ENCODE data around the gene RNF5.

The RNF5 gene

DNA sequence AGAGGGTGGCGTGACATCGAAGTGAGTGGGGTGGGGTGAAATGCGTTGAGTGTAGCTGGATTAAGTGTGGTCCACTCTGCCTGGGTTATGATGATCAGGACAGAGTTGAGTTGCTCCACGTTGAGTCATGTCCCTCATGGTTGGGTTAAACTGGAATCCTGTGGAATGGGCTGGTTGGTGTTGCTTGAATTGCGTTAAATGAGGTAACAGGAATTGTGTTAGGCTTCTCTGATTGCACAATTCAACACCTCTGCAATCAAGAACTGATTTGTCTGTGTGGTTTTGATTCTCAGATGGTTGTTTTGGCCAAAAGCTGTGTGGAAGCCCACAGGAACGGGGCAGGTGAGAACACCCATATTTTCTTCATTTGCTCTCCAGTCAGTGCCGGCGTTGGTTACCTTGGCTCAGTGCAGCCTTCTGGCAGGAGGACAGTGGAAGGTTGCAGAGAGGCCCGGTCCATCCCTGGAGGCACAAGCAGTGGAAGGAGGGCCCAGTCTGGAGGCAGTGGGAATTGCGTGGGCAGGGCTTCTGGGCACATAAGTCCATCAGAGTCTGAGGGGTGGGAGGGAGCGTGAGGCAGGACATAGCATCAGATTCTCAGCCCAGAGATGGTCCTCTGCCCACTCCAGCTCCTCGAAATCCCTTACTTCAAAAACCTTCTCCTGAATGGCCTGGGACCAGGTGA lies 34.0 kb downstream of the RNF5 start:
- no peak for DNase-seq

DNA sequence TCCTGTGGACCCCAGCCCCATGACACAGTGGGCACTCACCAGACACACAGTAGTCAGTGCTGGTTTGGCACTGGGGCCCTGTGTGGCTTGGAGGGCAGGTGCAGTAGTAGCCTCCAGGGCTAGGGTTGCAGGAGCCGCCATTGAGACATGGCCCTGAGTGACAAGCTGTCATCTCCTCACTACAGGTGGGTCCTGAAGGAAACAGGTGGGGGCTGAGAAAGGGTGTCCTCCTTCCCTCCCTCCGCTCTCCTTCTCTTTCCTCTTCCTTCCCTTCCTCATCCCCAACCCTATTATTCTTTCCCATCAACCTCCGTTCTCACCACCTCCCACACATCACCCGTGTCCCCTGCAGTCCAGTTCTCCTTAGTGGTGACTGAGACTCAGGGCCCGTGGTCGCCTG lies 35.4 kb downstream of the RNF5 start:
- no peak for DNase-seq

DNA sequence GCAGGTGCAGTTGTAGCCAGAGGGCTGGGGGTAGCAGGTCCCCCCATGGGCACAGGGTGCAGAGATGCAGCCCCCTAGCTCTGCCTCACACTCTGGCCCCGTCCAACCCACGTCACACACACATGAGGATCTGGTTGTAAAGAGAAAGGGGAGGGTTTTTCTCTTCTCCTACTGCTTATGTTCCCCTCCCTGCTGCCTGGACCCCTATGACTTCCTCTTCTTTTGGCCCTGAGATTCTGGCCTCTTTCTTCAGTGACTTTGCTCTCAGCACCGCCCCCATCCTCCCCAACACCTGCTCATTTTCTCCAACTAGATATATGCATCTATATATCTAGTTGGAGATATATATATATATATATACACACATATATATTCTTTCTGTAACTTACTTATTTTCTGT lies 35.9 kb downstream of the RNF5 start:
- DNase-seq, result no peak

DNA sequence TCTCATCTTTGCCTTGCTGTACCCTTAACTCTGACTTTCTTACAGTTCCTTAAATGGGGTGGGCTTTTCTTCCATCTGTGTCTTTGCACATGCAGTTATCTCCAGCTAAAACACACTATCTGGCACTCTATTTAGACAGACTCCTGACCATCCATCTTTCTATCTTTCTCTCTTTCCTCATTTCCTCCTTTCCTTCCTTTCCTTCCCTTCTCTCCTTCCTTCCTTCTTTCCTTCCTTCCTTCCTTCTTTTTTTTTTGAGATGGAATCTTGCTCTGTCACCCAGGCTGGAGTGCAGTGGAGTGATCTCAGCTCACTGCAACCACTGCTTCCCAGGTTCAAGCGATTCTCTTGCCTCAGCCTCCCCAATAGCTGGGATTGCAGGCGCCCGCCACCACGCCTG lies 37.4 kb downstream of the RNF5 start:
- no peak for DNase-seq

DNA sequence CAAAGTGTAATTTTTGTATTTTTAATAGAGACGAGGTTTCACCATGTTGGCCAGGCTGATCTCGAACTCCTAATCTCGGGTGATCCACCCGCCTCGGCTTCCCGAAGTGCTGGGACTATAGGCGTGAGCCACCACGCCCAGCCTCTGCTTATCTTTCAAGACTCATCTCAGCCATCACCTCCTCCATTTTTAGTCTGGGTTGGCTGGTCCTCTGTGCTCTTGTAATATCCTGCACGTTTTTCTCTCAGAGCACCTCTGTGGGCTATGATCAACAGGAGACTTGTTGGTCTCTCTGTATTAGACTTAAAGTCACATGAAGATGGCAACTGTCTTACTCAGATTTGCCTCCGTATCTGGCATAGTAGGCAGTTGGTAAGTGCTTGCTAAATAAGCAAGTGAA lies 38.1 kb downstream of the RNF5 start:
- no peak for DNase-seq

DNA sequence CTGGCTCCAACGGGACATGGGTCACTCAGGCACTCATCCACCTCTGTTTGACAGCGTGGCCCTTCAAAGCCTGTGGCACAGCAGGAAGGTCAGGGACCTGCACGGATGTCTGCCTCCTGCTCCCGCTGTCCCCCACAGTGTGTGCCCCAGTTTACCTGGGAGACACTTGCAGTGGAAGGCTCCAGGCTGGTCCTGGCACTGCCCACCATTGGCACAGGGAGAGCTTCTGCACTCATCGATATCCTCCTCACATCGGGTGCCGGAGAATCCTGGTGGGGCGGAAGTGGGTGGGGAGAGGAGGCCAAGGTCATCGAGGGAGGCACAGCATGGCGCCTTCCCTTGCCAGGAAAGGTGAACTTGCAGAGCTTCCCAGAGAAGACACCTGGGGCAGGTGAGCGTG lies 38.8 kb downstream of the RNF5 start:
- DNase-seq, result no peak

DNA sequence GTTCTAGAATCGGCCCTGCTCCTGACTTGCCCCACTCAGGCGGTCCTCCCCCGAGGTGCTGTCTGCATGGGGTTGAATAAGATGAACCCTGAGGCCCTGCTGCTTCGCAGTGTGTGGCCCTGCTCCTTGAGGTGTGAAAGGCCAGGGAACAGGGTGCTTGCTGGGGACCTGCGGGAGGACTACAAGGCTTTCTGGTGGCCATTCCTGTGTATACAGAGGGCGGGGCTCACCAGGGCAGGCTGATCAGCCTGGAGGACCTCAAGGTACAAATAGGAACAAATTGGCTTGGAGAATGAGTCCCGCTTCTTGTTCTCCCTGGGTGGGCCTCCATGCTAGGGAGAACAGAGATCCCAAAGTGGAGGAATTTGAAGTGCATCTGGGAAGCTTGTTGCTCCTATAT lies 40.0 kb downstream of the RNF5 start:
- DNase-seq, result no peak

DNA sequence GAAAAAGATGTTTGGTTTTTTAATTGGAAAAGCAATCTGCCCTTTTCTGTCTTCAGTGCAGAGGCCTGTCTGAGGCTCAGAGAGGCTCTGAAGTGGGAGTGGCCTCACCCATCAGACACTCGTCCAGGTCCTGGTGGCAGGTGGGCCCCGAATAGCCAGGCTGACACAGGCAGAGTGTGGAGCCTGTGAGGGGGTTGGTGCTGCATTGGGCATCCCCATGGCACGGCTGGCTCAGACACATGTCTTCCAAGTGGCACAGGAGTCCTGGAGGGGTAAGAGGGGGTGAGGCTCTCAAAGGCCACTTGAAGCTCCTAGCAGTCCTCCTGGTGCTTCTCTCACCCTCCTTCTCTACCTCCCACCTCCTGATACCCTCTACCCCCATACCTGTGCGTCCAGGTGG lies 41.8 kb downstream of the RNF5 start:
- DNase-seq, result no peak

DNA sequence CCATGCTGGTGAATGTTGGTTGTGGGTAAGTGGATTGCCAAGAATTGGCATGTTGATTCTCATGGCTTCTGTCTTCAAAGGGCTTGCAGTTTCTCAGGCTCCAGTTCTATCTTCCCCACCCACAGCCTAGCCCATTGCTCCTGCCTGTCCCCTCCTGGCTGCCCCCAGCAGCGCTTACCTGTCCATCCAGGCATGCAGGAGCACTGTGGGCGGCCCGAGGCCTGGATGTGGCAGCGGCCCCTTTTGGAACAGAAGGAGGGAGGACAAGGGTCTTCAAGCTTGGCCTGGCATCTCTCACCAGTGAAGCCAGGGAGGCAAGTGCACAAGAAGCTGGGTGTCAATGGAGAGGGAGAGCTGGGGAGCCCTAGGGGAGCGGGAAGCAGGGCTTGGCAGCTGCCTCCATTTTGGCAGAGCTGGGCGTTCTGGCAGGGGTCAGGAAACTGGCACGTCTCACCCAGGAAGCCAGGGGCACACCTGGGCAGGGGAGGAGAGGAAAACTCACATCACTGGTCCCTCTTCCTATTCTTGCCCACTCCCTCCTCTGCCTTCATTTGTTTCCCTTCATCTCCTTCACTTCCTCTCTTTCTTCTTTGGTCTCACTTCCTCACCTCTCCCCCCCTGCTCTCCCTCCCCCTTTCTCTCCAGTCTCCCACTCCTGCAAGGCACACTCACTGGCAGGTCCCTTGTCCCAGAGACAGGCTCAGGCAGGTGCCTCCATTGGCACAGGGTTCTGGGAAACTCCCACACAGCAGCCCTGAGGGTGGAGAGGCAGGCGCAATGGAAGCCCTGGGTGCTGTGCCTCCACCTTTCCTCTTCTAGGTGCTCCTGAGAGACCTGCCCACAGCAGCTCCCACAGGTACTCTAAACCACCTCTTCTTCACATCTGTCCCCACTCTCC lies 44.4 kb downstream of the RNF5 start:
- DNase-seq, result no peak

DNA sequence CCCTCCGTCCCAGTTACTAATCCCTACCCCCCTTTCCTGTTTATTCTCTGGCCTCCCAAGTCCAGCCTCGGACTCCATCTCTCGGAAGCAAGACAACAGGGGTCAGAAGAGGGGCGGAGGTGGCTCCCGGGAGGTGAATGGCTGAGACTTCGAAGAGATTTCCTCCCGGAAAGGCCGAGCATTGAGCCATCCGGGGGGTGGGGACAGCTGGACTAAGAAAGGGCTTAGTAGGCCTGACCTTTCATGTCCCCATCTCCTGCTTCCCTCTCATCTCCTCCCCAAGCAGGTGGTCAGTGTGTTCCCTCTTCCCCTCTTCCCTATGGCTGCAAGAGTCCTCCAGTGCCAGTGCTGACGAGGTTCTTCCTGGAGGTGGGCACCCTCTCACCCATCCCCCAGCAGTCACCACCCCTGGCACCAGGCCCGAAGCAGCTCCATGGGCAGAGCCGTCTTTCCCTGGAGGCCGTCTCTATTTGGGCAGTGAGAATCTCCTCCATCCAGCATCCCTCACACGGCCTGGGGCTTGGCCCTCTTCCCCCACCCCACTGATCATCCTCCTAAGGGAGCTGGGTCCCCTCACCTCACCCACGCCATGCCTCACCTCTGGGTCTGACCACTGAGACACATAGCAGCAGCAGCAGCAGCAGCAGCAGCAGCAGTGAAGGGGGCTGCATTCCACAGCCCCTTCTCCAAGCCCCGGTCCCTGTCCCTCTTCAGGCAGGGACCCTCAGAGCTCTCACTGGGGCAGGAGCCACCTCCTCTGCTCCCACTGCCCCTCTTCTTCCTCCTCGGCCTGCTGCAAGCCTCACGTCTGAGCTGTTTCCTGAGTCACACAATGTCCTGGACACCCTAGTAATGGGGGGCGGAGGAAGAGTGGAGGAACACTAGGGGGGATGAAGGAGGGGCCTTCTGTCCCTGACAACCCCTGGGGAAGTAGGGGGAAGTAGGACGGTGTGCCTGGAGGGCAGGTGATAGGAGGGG lies 45.3 kb downstream of the RNF5 start, which contains the start of gene NOTCH4:
Gene NOTCH4, minus strand, starts transcription at position 810 of the 978 bp plus-strand sequence. Its CDS starts 139 bp downstream, at position 671.
- no peak for DNase-seq

DNA sequence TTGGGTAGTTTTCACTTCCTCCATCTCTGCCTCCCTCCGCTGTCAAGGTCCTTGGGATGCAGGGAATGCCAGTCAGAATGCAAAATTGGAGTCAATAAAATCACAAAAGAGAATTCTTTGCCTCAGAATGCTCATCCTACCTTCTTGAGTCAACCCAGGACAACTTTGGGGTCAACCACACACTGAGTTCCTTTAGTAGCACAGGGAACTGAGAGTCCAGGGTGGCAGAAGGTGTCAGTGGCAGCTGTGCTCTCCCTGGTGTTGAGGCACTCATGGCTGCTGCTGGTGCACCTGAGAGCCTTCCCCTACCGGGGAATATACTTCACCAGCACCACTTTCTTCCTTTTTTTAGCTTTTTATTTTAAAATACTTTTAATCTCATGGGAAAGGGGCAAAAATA lies 46.5 kb downstream of the RNF5 start:
- DNase-seq, result no peak

DNA sequence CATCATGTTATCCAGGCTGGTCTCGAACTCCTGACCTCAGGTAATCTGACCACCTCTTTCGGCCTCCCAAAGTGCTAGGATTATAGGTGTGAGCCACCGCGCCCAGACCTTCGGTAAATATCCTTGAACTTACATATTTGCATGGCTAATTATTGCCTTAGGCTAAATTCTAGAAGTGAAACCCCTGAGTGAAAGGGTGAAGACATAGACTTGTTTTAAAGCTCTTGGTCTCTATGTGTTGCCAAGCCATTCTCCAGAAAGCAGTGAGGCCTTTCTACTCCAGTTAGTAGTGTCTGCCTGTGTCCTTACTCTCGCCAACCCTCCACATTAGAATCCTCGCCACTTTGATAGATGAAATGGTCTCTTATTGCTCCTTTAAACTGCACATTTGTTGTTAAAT lies 48.2 kb downstream of the RNF5 start:
- no peak for DNase-seq

Measured in stimulated activated CD4-positive, alpha-beta T cell treated with anti-CD3 and anti-CD28 coated beads, Interleukin-15, amount 100 ng/mL, for 24 hours (primary cell).